GM21423 (cell line): ENCODE results near the gene GFER.

Experiments used
- ATAC-seq: cut with Tn5 transposase; IDR thresholded peaks from one replicate; pipeline ENCODE4 v1.9.1; 2021; ENCODE audit warnings: mild to moderate bottlenecking, moderate library complexity; ENCODE audit not compliant: unreplicated experiment

Gene GFER

DNA sequence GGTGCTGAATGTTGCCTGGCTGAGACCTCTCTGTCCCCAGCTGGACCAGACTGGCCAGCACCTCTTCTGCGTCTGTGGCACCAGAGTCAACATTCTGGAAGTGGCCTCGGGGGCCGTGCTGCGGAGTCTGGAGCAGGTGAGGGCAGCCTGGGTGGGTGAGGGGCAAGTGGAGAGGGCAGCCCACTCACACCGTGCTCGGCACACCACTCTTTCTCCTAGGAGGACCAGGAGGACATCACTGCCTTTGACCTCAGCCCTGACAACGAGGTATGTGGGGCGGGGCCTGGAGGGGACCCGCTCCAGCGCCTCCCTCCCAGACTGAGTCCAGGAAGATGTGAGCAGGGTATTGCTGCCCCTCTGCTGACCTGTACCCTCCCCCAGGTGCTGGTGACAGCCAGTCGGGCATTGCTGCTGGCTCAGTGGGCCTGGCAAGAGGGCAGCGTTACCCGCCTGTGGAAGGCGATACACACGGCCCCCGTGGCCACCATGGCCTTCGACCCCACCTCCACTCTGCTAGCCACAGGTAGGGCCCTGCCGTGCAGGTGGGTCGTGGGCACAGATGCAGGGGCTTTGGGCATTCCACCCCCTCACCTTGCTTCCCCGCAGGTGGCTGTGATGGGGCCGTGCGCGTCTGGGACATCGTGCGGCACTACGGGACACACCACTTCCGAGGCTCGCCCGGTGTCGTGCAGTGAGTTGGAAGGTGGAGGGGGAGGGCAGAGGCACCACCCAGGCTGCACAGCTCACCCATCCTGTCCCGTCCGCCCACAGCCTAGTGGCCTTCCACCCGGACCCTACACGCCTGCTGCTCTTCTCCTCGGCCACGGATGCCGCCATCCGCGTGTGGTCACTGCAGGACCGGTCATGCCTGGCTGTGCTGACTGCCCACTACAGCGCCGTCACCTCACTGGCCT is 9.6 kb upstream of the GFER start:
- ATAC-seq: no peak

DNA sequence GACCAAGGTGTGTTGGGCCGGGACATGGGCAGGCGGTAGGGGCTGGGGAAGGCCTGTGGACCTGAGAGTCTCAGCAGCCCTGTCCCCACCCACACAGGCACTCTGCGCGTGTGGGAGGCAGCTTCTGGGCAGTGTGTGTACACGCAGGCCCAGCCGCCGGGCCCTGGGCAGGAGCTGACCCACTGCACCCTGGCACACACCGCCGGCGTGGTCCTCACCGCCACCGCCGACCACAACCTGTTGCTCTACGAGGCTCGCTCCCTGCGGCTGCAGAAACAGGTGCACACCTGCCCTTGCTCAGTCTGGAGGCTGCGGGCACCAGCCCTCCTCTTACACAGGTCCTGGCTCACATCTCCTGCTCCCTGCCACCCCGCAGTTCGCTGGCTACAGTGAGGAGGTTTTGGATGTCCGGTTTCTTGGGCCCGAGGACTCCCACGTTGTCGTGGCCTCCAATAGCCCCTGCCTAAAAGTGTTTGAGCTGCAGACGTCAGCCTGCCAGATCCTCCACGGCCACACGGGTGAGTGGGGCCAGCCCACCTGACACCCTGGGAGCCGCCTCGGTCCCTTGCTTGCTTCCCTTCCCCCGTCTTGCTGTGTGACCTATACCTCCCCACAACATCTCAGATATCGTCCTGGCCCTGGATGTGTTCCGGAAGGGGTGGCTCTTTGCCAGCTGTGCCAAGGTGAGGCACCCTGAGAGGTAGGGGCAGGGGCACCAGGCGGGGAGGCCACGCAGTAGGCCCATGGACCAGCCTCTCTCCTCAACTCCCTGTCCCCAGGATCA is 8.4 kb upstream of the GFER start:
- ATAC-seq: no peak

DNA sequence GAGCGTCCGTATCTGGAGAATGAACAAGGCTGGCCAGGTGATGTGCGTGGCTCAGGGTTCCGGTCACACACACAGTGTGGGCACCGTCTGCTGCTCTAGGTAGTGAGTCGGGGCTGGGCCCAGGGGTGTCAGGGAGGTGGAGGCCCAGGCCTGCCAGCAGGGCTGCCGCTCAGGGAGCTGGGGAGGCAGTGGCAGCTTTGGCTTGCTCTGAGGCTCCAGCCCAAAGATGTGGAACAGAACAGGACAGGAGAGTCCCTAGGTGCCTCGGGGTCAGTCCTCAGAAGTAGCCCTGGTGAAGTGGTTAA is 7.8 kb upstream of the GFER start:
- no peak for ATAC-seq

DNA sequence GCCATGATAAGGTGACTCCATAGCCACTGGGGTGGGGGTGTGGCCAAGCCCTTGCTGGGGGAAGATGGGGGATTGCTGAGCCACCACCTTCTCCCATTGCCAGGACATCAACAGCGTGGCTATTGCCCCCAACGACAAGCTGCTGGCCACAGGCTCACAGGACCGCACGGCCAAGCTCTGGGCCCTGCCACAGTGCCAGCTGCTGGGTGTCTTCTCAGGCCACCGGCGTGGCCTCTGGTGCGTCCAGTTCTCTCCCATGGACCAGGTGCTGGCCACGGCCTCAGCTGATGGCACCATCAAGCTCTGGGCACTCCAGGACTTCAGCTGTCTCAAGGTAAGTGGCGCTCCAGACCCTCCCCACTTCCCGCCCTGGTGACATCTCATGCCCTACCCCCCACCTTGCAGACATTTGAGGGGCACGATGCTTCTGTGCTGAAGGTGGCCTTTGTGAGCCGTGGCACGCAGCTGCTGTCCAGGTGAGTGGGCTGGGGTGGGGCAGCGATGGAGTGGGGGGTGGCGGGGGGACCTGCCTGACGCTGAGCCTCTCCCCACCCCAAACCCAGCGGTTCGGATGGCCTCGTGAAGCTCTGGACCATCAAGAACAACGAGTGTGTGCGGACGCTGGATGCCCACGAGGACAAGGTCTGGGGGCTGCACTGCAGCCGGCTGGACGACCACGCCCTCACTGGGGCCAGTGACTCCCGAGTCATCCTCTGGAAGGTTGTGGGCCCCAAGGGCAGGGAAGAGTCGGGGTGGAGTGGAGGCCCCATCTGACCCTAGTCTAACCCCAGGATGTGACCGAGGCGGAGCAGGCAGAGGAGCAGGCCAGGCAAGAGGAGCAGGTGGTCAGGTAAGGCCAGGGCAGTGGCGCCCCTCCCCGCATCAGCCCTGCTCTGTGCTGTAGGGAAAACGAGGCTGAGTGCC is 6.8 kb upstream of the GFER start:
- ATAC-seq: no peak

DNA sequence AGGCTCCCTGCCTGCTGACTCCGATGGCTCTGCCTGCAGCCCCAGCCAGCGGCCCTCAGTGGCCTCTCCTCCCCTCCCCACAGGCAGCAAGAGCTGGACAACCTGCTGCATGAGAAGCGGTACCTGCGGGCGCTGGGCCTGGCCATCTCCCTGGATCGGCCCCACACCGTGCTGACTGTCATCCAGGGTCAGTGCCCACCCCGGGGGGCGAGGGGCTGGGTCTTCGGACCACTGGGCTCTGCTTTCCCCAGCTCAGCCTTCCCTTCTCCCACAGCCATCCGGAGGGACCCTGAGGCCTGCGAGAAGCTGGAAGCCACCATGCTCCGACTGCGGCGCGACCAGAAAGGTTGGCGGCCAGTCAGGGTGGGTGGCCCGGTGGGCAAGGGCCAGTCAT is 6.1 kb upstream of the GFER start:
- no peak for ATAC-seq

DNA sequence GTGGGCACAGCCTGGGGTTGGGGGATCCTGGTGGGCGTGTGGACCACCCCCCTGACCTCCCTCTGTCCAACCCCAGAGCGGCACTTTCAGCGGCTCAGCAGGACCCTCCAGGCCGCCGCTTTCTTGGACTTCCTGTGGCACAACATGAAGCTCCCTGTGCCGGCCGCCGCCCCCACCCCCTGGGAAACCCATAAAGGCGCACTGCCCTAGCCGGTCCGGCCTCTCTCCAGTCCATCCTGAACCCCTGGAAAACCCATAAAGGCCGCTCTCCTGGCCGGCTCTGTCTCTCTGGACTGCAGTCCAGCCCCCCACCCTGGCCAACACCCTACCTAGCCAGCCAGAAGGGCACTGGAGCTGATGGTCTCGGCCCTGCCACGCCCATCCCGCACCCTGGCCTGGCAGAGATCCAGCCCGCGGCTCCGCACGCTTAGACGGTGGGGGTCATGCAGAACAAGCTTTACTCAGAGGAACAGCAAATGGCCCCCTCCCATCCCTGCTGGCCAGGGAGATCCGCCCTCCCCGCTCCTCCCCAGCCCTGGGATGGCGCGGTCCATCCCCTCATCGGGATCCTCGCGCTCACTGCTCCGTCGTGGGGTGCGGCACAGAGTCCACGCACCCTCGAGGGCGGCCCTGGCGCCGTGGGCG is 5.4 kb upstream of the GFER start:
- ATAC-seq: no peak

DNA sequence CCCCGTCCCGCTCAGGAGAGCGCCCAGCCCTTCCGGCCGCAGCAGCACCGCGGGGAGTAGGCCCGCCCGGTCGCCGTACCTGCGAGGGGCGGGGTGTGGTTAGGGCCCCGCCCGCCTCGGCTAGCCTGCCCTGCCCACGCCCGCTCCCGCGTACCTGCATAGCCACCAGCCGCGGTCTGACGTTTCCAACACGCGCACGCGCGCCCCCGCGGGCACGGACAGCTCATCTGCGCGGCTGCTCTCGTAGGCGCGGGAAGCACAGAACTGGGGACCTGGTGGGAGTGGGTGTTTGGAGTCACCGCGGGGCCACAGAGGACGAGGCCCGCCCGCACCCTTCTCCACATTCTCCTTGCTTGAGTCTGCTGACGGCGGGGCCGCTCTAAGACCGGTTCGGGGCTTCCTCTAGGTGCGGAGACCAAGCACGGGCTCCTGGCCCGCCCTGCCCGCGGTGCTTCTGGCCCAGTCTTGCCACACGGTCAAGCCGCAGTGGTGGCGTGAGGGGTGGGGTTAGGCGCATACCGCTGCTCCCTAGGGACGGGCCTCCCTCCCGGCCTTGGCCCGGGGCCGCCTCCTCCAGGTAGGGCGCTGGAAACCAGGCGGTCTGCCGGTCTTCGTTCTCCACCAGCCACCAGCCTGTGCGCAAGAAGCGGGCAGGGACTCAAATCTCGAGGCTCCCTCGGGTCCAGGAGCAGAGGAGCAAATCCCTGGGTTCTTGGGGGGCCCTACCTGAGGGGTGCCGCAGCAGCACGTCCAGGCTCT is 4.5 kb upstream of the GFER start:
- no peak for ATAC-seq

DNA sequence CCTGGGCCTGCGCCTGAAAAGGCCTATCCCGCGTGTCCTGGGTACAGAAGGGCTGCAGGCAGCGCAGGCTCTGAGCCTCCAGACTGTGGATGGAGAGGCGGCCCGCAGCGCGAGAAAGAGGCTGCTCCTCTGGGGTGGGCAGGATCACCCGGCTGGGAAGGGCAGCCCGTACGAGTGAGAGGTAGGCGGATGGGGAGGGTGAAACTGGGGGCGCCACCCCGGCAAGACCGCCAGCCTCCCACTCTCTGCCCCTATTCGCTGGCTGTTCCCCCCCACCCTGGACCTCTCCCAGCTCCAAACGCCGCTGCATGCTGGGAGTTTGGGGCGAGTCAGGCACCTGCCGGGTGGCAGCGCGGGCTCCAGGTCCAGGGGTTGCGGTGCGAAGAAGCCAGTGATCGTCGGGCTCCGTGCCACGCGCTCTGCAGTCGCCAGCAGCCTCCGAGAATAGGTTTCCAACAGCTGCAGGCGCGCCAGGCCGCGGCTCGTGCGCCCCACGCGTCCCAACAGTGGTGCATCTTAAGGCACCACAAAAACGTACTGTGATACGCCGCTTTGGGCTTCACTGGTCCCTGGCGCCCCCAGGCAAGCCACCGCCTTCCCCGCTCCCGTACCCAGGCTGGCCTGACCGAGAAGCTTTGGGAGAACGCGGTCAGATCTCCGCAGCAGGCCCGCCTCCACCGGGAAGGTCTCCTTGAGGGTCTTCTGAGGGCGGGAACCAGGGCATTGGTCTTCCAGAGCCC is 3.8 kb upstream of the GFER start:
- no peak for ATAC-seq

DNA sequence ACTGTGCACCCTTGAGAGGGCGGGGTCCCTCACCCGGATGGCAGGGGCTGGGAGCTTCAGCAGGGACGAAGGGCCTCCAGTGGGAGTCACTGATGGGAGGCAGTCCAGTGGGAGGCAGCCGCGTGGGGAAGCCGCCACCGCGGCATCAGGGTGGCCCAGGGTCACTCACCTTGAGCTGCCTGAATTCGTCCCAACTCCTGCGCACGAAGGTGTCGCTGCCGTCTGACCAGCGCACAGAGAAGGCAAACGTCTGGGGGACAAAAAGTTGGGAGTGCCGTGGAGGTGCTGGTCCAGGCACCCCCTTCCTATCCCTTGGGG is 3.3 kb upstream of the GFER start:
- no peak for ATAC-seq

DNA sequence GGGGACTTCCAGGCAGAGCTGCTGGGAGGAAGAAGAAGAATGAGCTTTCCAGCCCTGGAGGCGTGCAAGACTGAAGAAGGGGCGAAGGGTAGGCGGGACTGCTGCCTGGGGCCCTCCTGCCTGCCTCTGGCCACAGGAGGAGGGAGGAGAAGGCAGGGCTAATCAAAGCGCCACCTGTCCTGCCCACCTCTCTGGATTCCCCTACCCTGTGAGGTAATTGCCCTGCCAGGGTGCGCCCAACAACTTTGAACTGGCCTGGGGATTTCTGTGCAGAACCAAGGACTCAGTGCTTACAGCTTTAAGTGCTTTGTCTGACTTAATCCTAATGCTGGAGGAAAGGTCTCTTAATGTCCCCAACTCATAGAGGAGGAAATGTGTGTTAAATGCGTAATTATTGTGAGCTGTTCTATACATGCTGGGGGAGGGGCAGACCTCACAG is 2.6 kb upstream of the GFER start, which contains the start of gene NOXO1:
Gene NOXO1, minus strand, starts transcription at position 72 of the 439 bp plus-strand sequence. CDS start 290 bp downstream, outside the sequence.
- no peak for ATAC-seq

DNA sequence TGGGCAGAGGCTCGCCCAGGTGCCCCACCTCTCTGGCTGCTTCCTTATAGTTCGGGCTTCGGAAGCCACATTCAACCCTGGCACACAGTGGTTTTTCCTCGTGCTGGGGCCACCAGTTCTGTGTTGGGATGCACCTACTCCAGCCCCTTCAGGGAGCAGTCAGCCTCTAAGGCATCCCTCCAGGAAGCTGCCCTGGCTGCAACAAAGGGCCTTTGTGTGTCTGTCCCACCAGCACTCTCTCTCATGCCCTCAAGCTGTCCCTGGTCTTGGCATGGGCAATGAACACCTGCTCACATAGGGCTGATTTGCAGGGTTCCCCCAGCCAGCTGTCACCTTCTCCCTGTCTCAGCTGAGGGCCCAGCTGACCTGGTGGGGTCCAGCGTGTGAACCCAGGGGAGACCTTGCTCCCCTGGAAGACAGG is 2.0 kb upstream of the GFER start:
- no peak for ATAC-seq

DNA sequence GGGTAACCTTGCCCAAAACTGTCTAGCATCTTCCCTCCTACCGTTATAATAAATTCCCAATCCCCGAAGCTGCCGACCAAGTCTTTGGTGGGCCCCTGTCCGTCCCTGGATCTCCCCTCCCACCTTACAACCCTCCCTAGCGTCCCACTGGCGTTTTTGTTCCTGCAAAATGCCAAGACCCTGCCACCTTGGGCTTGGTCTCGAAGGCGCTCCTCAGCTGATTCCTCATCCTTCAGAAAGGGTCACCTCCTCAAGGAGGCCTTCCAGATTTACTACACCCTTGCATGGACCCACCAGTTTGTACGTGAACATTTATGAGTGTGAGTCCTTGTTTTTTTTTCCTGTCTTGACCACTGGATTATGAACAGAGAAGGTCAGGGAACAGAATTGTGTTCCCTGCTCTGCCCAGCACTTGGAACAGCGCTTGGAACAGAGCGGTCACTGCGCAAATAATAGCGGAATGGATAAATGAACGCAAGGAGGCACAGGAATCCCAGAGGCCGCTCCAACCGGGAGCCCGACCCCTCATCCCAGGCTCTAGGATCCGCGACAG is 926 bp upstream of the GFER start:
- no peak for ATAC-seq

DNA sequence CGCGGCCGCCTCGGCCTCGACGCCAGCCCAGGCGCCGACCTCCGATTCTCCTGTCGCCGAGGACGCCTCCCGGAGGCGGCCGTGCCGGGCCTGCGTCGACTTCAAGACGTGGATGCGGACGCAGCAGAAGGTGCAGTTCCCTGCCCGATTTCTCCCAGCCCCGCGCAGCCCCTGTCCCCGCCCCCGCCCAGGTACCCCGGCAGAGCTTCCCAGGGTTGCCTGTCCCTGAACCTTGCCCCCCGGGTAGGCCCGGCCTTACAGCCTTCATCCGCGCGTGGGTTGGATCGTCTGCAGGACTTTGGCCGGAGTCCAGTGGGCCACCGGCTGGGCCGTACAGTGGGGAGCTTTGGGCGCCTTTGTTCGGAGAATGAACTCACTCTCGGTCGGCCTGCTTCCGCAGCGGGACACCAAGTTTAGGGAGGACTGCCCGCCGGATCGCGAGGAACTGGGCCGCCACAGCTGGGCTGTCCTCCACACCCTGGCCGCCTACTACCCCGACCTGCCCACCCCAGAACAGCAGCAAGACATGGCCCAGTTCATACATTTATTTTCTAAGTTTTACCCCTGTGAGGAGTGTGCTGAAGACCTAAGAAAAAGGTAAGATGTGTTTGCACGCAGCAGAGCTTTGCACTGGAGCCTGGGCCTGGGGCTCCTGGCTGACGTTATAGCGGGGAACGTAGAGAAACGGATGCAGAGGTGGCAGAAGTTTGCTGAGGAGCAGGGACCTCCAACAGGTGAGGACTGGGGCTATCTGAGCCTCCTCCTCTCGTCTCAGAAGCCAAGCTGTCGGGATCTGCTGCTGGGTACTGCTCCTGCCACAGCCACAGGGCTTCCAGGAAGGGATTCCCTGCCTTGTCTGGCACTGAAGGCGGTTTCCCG is 593 bp downstream of the GFER start:
- ATAC-seq: no peak

DNA sequence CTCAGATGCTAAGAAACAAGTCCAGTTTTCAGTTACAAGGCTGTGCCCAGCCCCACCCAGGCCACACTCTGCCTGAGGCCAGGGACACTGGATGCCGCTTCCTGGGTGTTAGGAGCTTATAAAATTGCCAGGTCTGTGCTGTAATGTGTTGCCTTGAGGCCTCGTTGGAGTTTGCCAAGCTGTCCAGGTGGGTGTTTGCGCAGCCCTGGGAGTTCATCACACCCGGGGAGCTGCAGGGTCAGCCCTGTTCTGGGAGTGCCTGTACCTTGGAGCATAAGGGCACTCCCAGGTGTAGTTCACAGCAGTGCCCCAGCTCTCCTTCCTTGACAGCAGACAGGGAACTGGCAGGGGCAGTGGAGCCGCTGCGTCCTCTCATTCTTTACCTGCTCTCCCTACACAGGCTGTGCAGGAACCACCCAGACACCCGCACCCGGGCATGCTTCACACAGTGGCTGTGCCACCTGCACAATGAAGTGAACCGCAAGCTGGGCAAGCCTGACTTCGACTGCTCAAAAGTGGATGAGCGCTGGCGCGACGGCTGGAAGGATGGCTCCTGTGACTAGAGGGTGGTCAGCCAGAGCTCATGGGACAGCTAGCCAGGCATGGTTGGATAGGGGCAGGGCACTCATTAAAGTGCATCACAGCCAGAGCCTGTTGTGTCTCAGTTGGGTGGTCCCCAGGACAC is 1.6 kb downstream of the GFER start:
- no peak for ATAC-seq

DNA sequence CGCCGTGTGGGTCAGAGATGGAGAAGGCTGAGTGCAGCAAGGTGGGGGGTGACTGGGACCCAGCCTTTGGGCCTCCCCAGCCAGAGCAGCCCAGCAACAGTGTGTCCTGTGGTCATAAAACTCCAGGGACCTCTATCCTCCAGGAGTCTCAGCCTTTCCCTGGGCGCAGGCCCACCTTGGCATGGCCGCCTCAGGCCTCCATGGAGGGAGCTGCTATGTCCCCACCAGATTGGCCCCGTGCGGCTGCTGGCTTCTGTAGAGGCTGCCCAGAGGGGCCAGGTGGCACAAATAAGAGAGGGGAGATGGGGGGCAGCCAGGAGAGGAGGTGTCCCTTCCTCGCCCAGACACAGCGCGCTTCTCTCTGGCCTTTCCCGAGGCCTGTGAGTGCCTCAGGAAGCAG is 3.2 kb downstream of the GFER start:
- no peak for ATAC-seq

DNA sequence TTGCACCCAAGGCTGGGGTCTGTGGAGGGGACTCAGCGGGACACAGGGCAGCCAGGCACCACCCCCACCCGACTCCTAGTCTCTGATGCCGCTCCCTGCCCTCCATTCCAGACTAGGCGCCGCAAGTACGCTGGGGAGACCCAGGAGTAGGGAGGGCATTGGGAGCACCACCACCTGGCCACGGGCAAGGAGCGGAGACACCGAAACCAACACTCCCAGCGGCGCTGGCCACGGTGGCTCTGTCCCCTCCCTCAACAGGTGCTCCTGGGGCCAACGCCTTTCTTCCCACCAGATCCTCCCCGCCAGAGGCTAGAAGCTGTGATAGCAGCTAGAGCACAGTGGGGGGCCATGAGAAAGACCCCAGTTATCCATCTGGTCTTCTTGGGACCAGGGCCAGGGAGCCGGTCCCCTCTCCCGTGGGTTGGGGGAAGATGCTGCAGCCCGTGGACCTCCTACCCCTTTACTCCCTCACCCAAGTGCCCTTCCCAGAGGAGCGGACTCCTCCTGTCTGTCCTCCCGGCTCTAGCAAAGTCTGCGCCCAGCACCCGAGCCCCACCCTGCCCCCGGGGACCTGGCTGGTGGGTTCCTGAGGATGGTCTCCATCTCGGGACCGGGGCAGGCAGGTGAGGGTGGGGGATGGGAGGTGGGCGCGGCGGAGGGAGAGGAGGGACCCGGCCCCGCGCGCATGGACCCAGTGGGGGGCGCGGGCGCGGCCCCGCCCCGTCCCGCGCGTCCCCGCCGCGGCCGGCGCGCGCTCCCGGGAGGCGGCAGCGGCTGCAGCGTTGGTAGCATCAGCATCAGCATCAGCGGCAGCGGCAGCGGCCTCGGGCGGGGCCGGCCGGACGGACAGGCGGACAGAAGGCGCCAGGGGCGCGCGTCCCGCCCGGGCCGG is 5.5 kb downstream of the GFER start, which contains the start of gene SYNGR3:
Gene SYNGR3, plus strand, starts transcription at position 762 of the 892 bp plus-strand sequence. CDS start 133 bp downstream, outside the sequence.
- no peak for ATAC-seq

DNA sequence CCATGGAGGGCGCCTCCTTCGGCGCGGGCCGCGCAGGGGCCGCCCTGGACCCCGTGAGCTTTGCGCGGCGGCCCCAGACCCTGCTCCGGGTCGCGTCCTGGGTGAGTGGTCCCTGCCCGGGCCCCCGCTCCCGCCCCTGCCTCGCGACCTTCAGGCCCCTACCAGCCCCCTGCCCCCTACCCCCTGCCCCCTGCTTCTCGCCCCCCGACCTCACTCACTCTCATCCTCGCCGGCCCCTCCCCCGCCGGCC is 6.0 kb downstream of the GFER start:
- ATAC-seq: no peak
